GM12875 (cell line): ENCODE results near the gene TARP.
"Not testable (repeated sequence)": the region's sequence is repeated elsewhere in the genome, so short reads cannot be mapped to it uniquely, and the experiment has no call there.

Source experiments
- H3K4me3 ChIP-seq: one replicate; pipeline ENCODE4 v1.5.1; 2011; ENCODE audit warnings: low read depth, low read length, control low read depth
- CTCF ChIP-seq: IDR thresholded peaks from 2 replicates; pipeline ENCODE4 v1.5.1; 2011; ENCODE audit warnings: low read depth, mild to moderate bottlenecking, control low read depth, inconsistent platforms, low read length, moderate library complexity, borderline replicate concordance; ENCODE audit not compliant: insufficient read depth

TARP gene

GRCh38 chr7:38235606-38236005 lies 37.8 kb downstream of the TARP start:
- H3K4me3 ChIP-seq = no peak overlapping the region
- TF ChIP-seq CTCF = no peak

GRCh38 chr7:38234759-38235158 lies 38.7 kb downstream of the TARP start:
- not testable (repeated sequence) for H3K4me3 ChIP-seq

- TF ChIP-seq CTCF = no peak
- no peak overlapping the region for H3K4me3 ChIP-seq
Measured at GRCh38 chr7:38232502-38233366, 40.7 kb downstream of the TARP start.

- no peak for TF ChIP-seq CTCF
- no peak overlapping the region for H3K4me3 ChIP-seq
Measured at GRCh38 chr7:38229884-38230642, 43.4 kb downstream of the TARP start.

- no peak for TF ChIP-seq CTCF
- no peak overlapping the region for H3K4me3 ChIP-seq
Measured at GRCh38 chr7:38229386-38229785, 44.0 kb downstream of the TARP start.

GRCh38 chr7:38224392-38224791 lies 49.0 kb downstream of the TARP start:
- no peak for TF ChIP-seq CTCF
- H3K4me3 ChIP-seq = no peak overlapping the region

- H3K4me3 ChIP-seq = no peak overlapping the region
- TF ChIP-seq CTCF = no peak
Measured at GRCh38 chr7:38223306-38223705, 50.1 kb downstream of the TARP start.
